HFF-Myc (cell line): ENCODE measurements around the gene CD40.

Experiments used
- DNase-seq: peaks from one replicate; pipeline ENCODE4 v3.0.0-alpha.2; 2011; ENCODE audit warnings: low read depth; ENCODE audit errors: extremely low read depth
- H3K4me3 ChIP-seq: replicated peaks from 2 replicates; pipeline ENCODE4 v1.5.1; 2011; ENCODE audit warnings: low read depth, mild to moderate bottlenecking, control low read depth, low read length
- TF ChIP-seq, protein P1 (sequence below): IDR thresholded peaks from 2 replicates; pipeline ENCODE4 v1.5.1; 2012; ENCODE audit warnings: mild to moderate bottlenecking, low read depth, low read length, control low read depth; ENCODE audit errors: missing control alignments

Gene CD40

DNA sequence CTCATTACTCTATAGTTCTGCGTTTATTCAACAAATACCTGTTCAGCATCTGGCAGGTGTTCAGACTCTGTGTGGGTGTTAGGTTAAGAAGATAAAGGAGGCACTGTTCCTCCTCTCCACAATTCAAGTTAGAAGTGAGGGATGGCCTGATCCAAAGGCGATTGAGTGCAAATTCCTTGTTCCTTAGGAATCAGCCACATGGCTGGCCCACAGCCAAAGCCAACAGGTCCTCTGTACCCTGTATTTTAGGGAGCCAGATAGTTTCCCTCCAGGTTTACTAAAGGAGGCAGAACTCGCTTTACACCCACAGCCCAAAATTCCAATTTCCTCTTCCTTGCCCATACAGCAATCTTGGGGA lies 5.0 kb upstream of the CD40 start:
- H3K4me3 ChIP-seq: no peak overlapping the region
- TF ChIP-seq, protein P1, sequence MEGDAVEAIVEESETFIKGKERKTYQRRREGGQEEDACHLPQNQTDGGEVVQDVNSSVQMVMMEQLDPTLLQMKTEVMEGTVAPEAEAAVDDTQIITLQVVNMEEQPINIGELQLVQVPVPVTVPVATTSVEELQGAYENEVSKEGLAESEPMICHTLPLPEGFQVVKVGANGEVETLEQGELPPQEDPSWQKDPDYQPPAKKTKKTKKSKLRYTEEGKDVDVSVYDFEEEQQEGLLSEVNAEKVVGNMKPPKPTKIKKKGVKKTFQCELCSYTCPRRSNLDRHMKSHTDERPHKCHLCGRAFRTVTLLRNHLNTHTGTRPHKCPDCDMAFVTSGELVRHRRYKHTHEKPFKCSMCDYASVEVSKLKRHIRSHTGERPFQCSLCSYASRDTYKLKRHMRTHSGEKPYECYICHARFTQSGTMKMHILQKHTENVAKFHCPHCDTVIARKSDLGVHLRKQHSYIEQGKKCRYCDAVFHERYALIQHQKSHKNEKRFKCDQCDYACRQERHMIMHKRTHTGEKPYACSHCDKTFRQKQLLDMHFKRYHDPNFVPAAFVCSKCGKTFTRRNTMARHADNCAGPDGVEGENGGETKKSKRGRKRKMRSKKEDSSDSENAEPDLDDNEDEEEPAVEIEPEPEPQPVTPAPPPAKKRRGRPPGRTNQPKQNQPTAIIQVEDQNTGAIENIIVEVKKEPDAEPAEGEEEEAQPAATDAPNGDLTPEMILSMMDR: no peak
- no peak for DNase-seq

DNA sequence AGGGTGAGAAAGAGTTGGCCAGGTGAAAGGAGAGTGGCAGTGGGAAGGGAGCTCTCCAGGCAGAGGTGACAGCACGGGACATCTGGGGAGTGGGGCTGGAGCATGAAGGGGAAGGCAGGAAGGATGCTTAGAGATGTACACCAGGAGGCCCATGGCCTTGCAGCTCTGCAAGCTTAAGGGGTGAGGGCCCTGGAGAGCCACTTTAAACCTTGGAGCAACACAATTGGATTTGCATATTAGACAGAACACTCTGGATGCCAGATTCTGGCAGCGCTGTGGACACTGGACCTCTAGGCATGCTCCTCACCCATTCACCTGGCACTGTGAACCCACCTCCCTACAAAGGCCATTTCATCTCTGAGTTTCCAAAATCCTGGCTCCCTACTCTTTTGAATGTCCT lies 3.7 kb upstream of the CD40 start:
- TF ChIP-seq, protein P1: no peak
- DNase-seq: no peak
- H3K4me3 ChIP-seq: no peak overlapping the region

DNA sequence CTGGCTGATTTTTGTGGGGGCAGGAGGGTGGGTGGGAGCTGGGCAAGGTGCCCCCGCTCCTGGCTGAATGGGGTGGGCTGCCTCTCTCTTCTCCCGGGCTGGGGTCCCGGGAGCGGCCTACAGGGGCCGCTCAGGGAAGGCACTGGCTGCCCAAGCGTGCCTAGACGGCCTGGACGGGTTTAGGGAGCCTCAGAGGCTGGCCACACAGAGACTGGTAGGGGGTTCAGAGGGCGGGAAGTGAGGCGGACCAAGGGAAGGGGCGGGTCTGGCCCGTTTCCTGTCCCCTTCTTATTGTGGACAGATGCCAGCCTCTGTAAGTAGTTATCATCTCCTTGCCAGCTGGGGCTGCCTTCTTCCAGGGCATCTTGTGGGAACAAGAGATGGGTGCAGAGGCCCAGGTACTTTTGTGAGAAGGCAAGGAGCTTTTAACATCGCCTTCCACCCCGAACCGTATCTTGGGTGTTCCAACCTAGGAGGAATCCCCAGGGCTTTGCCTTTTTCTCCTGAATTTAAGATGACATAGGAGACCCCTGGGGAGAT lies 437 bp downstream of the CD40 start:
- H3K4me3 ChIP-seq: peak overlapping the region; percentile 20
- TF ChIP-seq, protein P1: no peak
- DNase-seq: no peak

DNA sequence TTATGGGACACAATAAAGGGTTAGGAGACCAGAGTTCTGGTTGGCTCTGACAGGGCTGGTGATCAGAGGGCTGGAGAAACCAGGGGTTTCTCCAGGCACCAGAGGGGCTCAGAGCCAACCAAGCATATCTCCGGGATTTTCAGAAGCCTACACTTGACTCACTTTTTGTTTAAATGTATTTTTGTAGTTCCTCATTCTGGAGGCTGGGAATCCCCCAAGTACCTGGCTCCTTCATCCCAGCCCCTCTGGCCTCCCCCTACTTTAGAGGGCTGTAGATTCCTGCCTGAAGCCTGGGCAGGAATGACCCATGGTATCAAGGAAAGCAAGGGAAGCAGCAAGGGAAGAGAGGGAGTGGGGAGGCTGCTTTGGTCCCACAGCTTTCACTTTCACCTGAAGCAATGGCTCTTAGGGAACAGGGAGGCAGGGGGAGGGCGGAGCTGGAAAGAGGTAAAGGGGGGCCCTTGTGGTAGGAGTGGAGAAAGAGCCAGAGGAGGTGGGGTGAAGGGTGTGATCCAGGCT lies 973 bp downstream of the CD40 start:
- TF ChIP-seq, protein P1: no peak
- H3K4me3 ChIP-seq: no peak overlapping the region
- no peak for DNase-seq

DNA sequence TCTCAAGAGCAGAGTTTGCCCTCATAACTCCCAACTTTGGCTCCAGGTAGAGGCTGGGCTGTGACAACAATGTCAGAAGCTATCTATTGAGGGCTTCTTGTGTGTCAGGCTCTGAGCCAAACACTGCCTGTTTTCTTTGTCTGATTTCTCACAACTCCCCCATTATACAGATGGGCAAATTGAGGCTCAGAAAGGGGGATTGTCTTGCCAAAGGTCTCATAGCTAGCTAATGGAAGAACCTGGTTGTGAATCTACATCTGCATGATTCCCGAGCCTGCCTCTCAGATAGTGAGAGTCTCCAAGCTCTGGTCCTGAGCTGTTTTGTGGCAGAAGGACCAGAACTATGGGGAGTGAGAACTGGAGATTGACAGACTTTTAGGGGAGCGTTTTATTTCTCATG lies 1.4 kb downstream of the CD40 start:
- TF ChIP-seq, protein P1: no peak
- no peak for DNase-seq
- H3K4me3 ChIP-seq: no peak overlapping the region

DNA sequence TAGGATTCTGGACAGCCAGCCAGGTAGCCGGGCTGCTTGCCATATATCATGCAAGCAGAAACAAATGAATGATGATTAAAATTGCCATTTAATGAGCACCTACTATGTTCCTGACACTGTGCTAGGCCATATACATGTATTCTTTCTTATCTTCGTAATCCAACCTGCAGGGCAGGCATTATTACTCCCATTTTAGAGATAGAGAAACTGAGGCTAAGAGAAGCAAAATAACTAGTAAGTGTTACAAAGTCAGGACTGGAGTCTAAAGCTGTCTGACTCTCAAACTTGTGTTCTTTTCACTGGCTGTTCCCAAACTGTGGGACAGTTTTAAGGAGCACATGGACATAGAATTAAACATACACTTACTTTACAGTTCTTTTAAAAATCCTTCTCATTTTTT lies 2.0 kb downstream of the CD40 start:
- no peak for DNase-seq
- H3K4me3 ChIP-seq: no peak overlapping the region
- TF ChIP-seq, protein P1: no peak

DNA sequence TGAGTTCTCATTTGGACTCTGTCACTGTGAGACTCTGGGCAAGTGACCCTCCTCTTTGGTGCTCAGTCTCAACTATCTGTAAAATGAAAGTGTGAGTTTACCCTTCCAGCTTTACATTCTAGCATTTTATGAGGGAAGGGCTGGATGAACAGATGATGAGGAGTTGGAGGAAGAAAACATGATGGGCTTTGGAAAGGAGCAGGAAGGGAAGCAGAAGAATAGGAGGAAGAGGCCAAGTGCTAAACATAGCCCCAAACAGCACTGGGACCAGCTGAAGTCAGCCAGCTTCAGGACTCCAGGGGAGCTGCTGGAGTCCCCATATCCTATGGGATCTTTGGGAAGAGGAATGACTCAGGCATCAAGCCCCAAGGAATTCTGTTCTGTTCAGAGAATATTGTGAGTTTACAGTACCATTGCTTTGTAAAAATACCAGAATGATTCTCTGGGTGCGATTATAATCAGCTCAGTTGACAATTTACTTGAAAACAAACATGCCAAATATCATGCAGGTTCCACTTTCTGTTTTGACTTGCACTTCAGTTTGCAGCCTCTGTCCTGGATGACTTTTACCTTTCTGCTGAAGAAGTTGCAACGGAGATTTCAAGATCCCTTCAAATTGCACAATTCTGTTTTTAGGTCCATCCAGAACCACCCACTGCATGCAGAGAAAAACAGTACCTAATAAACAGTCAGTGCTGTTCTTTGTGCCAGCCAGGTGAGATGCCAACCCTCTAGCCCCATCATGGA lies 3.2 kb downstream of the CD40 start:
- TF ChIP-seq, protein P1: no peak
- no peak for DNase-seq
- no peak overlapping the region for H3K4me3 ChIP-seq
